Panc1 (cell line): Measurements from ENCODE around the gene HDDC2. TPM values are rescaled to one million over a fixed set of nuclear protein-coding genes. Genes with fewer than 3 reads are reported as not detected.

Source experiments
- ATAC-seq: fragments of 200-7000 bp; cut with Tn5 transposase; 2 replicates; pipeline ENCODE4 v1.9.1; 2020; ENCODE audit warnings: mild to moderate bottlenecking, moderate library complexity
- BruUV-seq: library from RNA; stranded (reverse); fragments of 400-500 nt; replicated peaks from 2 replicates; lab custom pipeline; 2021; lab: Mats Ljungman, UMichigan
- CTCF ChIA-PET: fragments of 300-600 bp; sonication (Branson Sonifier 250); formaldehyde crosslinking; loops from one replicate; lab custom pipeline; 2022; ENCODE audit warnings: antibody characterized with exemption; lab: Charles Lee
- POLR2A ChIA-PET: fragments of 300-600 bp; sonication (Branson Sonifier 250); formaldehyde crosslinking; loops from one replicate; lab custom pipeline; 2022; ENCODE audit warnings: antibody characterized with exemption; lab: Charles Lee
- DNase-seq: peaks from one replicate; pipeline ENCODE4 v3.0.0-alpha.2; 2010; ENCODE audit warnings: low read depth, low spot score
- H3K27ac ChIP-seq: 2 replicates; pipeline ENCODE4 v1.5.1; 2011; ENCODE audit warnings: mild to moderate bottlenecking, low read length, inconsistent platforms
- H3K27me3 ChIP-seq: fragments of 200-500 bp; sonication (Bioruptor generic); 2 replicates; pipeline ENCODE4 v1.6.0; 2014; ENCODE audit warnings: low read length, inconsistent platforms; ENCODE audit not compliant: control insufficient read depth, insufficient read depth
- H3K36me3 ChIP-seq: fragments of 200-500 bp; sonication (Bioruptor generic); 2 replicates; pipeline ENCODE4 v1.5.1; 2014; ENCODE audit warnings: inconsistent platforms, mild to moderate bottlenecking, low read length, moderate library complexity; ENCODE audit not compliant: control insufficient read depth, insufficient read depth
- H3K4me1 ChIP-seq: 2 replicates; pipeline ENCODE4 v1.5.1; 2011; ENCODE audit warnings: inconsistent platforms, mild to moderate bottlenecking, low read length, moderate library complexity; ENCODE audit not compliant: control insufficient read depth, insufficient read depth
- H3K4me3 ChIP-seq, 2 experiments: 2 replicates each; pipeline ENCODE4 v1.5.1; 2011 to 2012; ENCODE audit warnings: low read depth in 2 of 2, low read length in 2 of 2, mild to moderate bottlenecking in 2 of 2, inconsistent platforms in 1 of 2, moderate library complexity in 1 of 2
- H3K9me3 ChIP-seq: fragments of 200-500 bp; sonication (Bioruptor generic); 2 replicates; pipeline ENCODE4 v1.5.1; 2014; ENCODE audit warnings: low read depth, mild to moderate bottlenecking, inconsistent platforms, low read length, moderate library complexity; ENCODE audit not compliant: control insufficient read depth, insufficient read depth
- CTCF ChIP-seq: fragments of 450-650 bp; IDR thresholded peaks from 2 replicates; pipeline ENCODE4 v1.5.1; 2017; ENCODE audit warnings: mild to moderate bottlenecking
- POLR2AphosphoS5 ChIP-seq: IDR thresholded peaks from 2 replicates; pipeline ENCODE4 v1.6.1; 2012; ENCODE audit warnings: mild to moderate bottlenecking, low read depth, low read length, moderate library complexity
- REST ChIP-seq, 2 experiments: IDR thresholded peaks; 2 replicates each; pipeline ENCODE4 v1.6.1; 2011 to 2012; ENCODE audit warnings: low read depth in 2 of 2, control low read depth in 1 of 2, low read length in 1 of 2, mild to moderate bottlenecking in 1 of 2, moderate library complexity in 1 of 2; ENCODE audit not compliant: insufficient read depth in 1 of 2
- SIN3A ChIP-seq: IDR thresholded peaks from 2 replicates; pipeline ENCODE4 v1.6.1; 2012; ENCODE audit warnings: low read depth, mild to moderate bottlenecking, low read length, moderate library complexity, borderline replicate concordance; ENCODE audit not compliant: insufficient read depth
- TCF7L2 ChIP-seq: IDR thresholded peaks from 2 replicates; pipeline ENCODE4 v1.6.1; 2011; ENCODE audit warnings: mild to moderate bottlenecking, low read depth, low read length, inconsistent platforms
- in situ Hi-C: cut with HindIII; loops from 2 replicates; pipeline ENCODE4 v1.10.0; 2016; ENCODE audit warnings: low sequenced_read_pairs, low pct_unique_long_range_greater_than_20kb
- intact Hi-C: fragments of 100-400 bp; cut with micrococcal nuclease; formaldehyde crosslinking; loops from one replicate; pipeline ENCODE4 v1.10.0; 2022; ENCODE audit not compliant: unreplicated experiment
- total RNA-seq: library from RNA; stranded (reverse); gene quantifications from one replicate; pipeline ENCODE4 v1.2.1, GENCODE V29; 2021; ENCODE audit not compliant: unreplicated experiment

HDDC2 gene
- total RNA-seq, 1 experiment from 2014 or later: 88.8 TPM

- H3K4me3 ChIP-seq: no peak overlapping the region
- H3K9me3 ChIP-seq: no peaks in the 10 kb centered on the region
- CTCF ChIA-PET: no interaction called here
- TF ChIP-seq REST (IDR thresholded peaks at IDR 0.05; ENCODE audit: insufficient read depth in 1 of 2, low read depth in 2 of 2, low read length in 1 of 2): no peak
- no peak for TF ChIP-seq SIN3A
- TF ChIP-seq CTCF: no peak
- TF ChIP-seq POLR2AphosphoS5: no peak
- TF ChIP-seq TCF7L2: no peak
- ATAC-seq (no peak), DNase-seq (no peak)
- no peaks in the 10 kb centered on the region for H3K36me3 ChIP-seq
- intact Hi-C loops: no loop called here
- no peak overlapping the region for H3K27ac ChIP-seq
- POLR2A ChIA-PET: no interaction called here
- no TSS peak for BruUV-seq
- in situ Hi-C loops: no loop called here
- H3K4me1 ChIP-seq: no peaks in the 10 kb centered on the region
- H3K27me3 ChIP-seq: no peaks in the 10 kb centered on the region; the same call in none of the 2 replicates
Measured at GRCh38 chr6:125339653-125340052, 37.9 kb upstream of the HDDC2 start.

GRCh38 chr6:125338381-125338780 is 36.6 kb upstream of the HDDC2 start:
- ChIA-PET CTCF (interaction anchor here (0.7 kb wide), 1 partner anchor 55 kb away, joined by 4 read pairs; no protein-coding TSS in a partner anchor), POLR2A (no interaction called here)
- Histone ChIP-seq H3K27me3 (no peaks in the 10 kb centered on the region; the same call in 1 of the 2 replicates), H3K4me1 (no peaks in the 10 kb centered on the region), H3K27ac (no peak overlapping the region), H3K4me3 (no peak overlapping the region), H3K9me3 (no peaks in the 10 kb centered on the region), H3K36me3 (no peaks in the 10 kb centered on the region)
- DNase-seq: no peak
- intact Hi-C loops (no loop called here), in situ Hi-C loops (no loop called here)
- ATAC-seq: no peak
- BruUV-seq: no TSS peak
- TF ChIP-seq TCF7L2 (no peak), POLR2AphosphoS5 (no peak), CTCF (no peak), SIN3A (no peak), REST (IDR thresholded peaks at IDR 0.05; ENCODE audit: insufficient read depth in 1 of 2, low read depth in 2 of 2, low read length in 1 of 2) (no peak)
